HepG2 (cell line): Measurements from ENCODE around the gene SLC12A1. TPM values are rescaled to one million over a fixed set of nuclear protein-coding genes. Genes with fewer than 3 reads are reported as not detected.

Experiments used
- ATAC-seq: fragments of 200-7000 bp; cut with Tn5 transposase; 3 replicates; pipeline ENCODE4 v1.9.1; 2020; ENCODE audit warnings: mild to moderate bottlenecking, moderate library complexity
- BruUV-seq: library from RNA; stranded (reverse); fragments of 400-500 nt; replicated peaks from 2 replicates; lab custom pipeline; 2021; lab: Mats Ljungman, UMichigan
- CTCF ChIA-PET: fragments of 300-600 bp; formaldehyde crosslinking; extraction: SDS; loops from one replicate; lab custom pipeline; 2021; ENCODE audit warnings: low total read pairs, inconsistent platforms, low intra/inter-chr PET ratio; lab: Yijun Ruan, JAX
- POLR2A ChIA-PET: fragments of 350-600 bp; sonication (Branson Sonifier 250); formaldehyde crosslinking; loops from one replicate; lab custom pipeline; 2020; ENCODE audit warnings: antibody characterized with exemption, inconsistent platforms; lab: Yijun Ruan, JAX
- DNase-seq: peaks from one replicate; pipeline ENCODE4 v3.0.0-alpha.2; 2015; ENCODE audit warnings: low spot score
- FAIRE-seq: peaks from 3 replicates; lab custom pipeline; 2011; peaks lifted over from hg19 to GRCh38; lab: Jason Lieb, UNC
- H2AFZ ChIP-seq: one replicate; pipeline ENCODE4 v1.6.1; 2011; ENCODE audit warnings: low read length, inconsistent platforms
- H3K27ac ChIP-seq: fragments of 300-600 bp; 3 replicates; pipeline ENCODE4 v1.8.0; 2011; ENCODE audit warnings: mixed run types, mild to moderate bottlenecking, mixed read lengths, low read length, inconsistent platforms; ENCODE audit not compliant: insufficient read depth; ENCODE audit errors: extremely low read length
- H3K27me3 ChIP-seq, 2 experiments: fragments of 200-600 bp in 1 of 2; 2 replicates in 1 of 2; 3 replicates in 1 of 2; pipeline versions ENCODE4 v1.6.0 to v1.8.0; 2011; ENCODE audit warnings: low read length in 2 of 2, mild to moderate bottlenecking in 2 of 2, moderate library complexity in 2 of 2, inconsistent platforms in 1 of 2; ENCODE audit not compliant: insufficient read depth in 2 of 2, control insufficient read depth in 1 of 2
- H3K36me3 ChIP-seq, 2 experiments: fragments of 200-600 bp in 1 of 2; replicated peaks in 1 of 2; 2 replicates in 1 of 2; 3 replicates in 1 of 2; pipeline versions ENCODE4 v1.5.1 to v1.8.0; 2011; ENCODE audit warnings: low read length in 2 of 2, inconsistent platforms in 1 of 2; ENCODE audit not compliant: insufficient read depth in 2 of 2, control insufficient read depth in 1 of 2
- H3K4me1 ChIP-seq: 2 replicates; pipeline ENCODE4 v1.5.1; 2012; ENCODE audit warnings: low read length, inconsistent platforms; ENCODE audit not compliant: insufficient read depth
- H3K4me2 ChIP-seq: 2 replicates; pipeline ENCODE4 v1.6.0; 2011; ENCODE audit warnings: low read depth, low read length, inconsistent platforms
- H3K4me3 ChIP-seq, 3 experiments: fragments of 200-600 bp in 1 of 3; sonication (generic), shearing (Covaris generic) in 1 of 3; replicated peaks in 1 of 3; 2 replicates each; pipeline ENCODE4 v1.5.1; 2011 to 2016; ENCODE audit warnings: low read length in 3 of 3, inconsistent platforms in 2 of 3, low read depth in 2 of 3, mild to moderate bottlenecking in 2 of 3, control low read depth in 1 of 3, mixed read lengths in 1 of 3; ENCODE audit not compliant: insufficient read depth in 1 of 3
- H3K79me2 ChIP-seq: one replicate; pipeline ENCODE4 v1.6.1; 2011; ENCODE audit warnings: low read length, inconsistent platforms; ENCODE audit not compliant: insufficient read depth
- H3K9ac ChIP-seq: 2 replicates; pipeline ENCODE4 v1.6.0; 2011; ENCODE audit warnings: mild to moderate bottlenecking, low read depth, low read length, inconsistent platforms; ENCODE audit not compliant: insufficient read depth
- H3K9me3 ChIP-seq: 2 replicates; pipeline ENCODE4 v1.5.1; 2012; ENCODE audit warnings: mild to moderate bottlenecking, low read length
- H4K20me1 ChIP-seq: 2 replicates; pipeline ENCODE4 v1.6.0; 2011; ENCODE audit warnings: inconsistent platforms, mild to moderate bottlenecking, low read length, moderate library complexity; ENCODE audit not compliant: insufficient read depth
- KAT8 ChIP-seq: IDR thresholded peaks from 2 replicates; pipeline ENCODE4 v1.6.1; 2016; ENCODE audit warnings: missing genetic modification reagents, missing compliant biosample characterization
- KLF15 ChIP-seq: sonication (generic); formaldehyde crosslinking; IDR thresholded peaks from 2 replicates; pipeline ENCODE4 v1.8.1; 2023; ENCODE audit warnings: borderline replicate concordance, mild to moderate bottlenecking, inconsistent platforms, missing genetic modification reagents, mixed read lengths
- KLF9 ChIP-seq: IDR thresholded peaks from 2 replicates; pipeline ENCODE4 v1.6.1; 2016; ENCODE audit warnings: low read depth
- MEIS1 ChIP-seq: sonication (generic); formaldehyde crosslinking; IDR thresholded peaks from 2 replicates; pipeline ENCODE4 v1.9.0; 2021; ENCODE audit warnings: mild to moderate bottlenecking, missing genetic modification reagents, moderate library complexity, borderline replicate concordance
- NCOA1 ChIP-seq: sonication (generic); formaldehyde crosslinking; IDR thresholded peaks from 2 replicates; pipeline ENCODE4 v1.9.0; 2021; ENCODE audit warnings: missing genetic modification reagents
- PBX3 ChIP-seq: sonication (generic); formaldehyde crosslinking; IDR thresholded peaks from 2 replicates; pipeline ENCODE4 v1.8.1; 2023; ENCODE audit warnings: missing genetic modification reagents, inconsistent platforms, borderline replicate concordance
- PRPF4 ChIP-seq: fragments of 200-400 bp; formaldehyde crosslinking; IDR thresholded peaks from 2 replicates; pipeline ENCODE4 v1.6.1; 2016; ENCODE audit warnings: low read length, low read depth; ENCODE audit not compliant: poor library complexity, severe bottlenecking
- PTBP1 ChIP-seq: fragments of 200-400 bp; formaldehyde crosslinking; IDR thresholded peaks from 2 replicates; pipeline ENCODE4 v1.6.1; 2018; ENCODE audit warnings: low read length, low read depth; ENCODE audit not compliant: poor library complexity, severe bottlenecking
- RORA ChIP-seq: sonication (generic); formaldehyde crosslinking; IDR thresholded peaks from 2 replicates; pipeline ENCODE4 v1.5.0; 2020; ENCODE audit warnings: mild to moderate bottlenecking, missing genetic modification reagents, moderate library complexity
- SAP130 ChIP-seq: IDR thresholded peaks from 2 replicates; pipeline ENCODE4 v1.6.1; 2016; ENCODE audit warnings: low read depth
- TBP ChIP-seq: sonication (generic); formaldehyde crosslinking; IDR thresholded peaks from 2 replicates; pipeline ENCODE4 v1.5.0; 2020; ENCODE audit warnings: missing genetic modification reagents
- ZNF101 ChIP-seq: sonication (generic); formaldehyde crosslinking; IDR thresholded peaks from 2 replicates; pipeline ENCODE4 v1.4.0; 2020; ENCODE audit warnings: mild to moderate bottlenecking, low read depth, missing genetic modification reagents, borderline replicate concordance
- ZNF18 ChIP-seq: sonication (generic); formaldehyde crosslinking; IDR thresholded peaks from 2 replicates; pipeline ENCODE4 v1.8.0; 2022; ENCODE audit warnings: mild to moderate bottlenecking, missing genetic modification reagents; ENCODE audit not compliant: insufficient replicate concordance
- ZNF3 ChIP-seq: IDR thresholded peaks from 2 replicates; pipeline ENCODE4 v1.7.0; 2017; ENCODE audit warnings: inconsistent platforms
- ZNF383 ChIP-seq: sonication (generic); formaldehyde crosslinking; IDR thresholded peaks from 2 replicates; pipeline ENCODE4 v1.4.0; 2020; ENCODE audit warnings: missing genetic modification reagents, mild to moderate bottlenecking, borderline replicate concordance
- ZNF552 ChIP-seq: sonication (generic); formaldehyde crosslinking; IDR thresholded peaks from 2 replicates; pipeline ENCODE4 v1.9.0; 2022; ENCODE audit warnings: missing genetic modification reagents, mild to moderate bottlenecking, borderline replicate concordance
- ZNF577 ChIP-seq: sonication (generic); formaldehyde crosslinking; IDR thresholded peaks from 2 replicates; pipeline ENCODE4 v1.4.0; 2020; ENCODE audit warnings: mild to moderate bottlenecking, low read depth, missing genetic modification reagents, borderline replicate concordance
- WGBS: methylation state at CpG from one replicate; pipeline ENCODE4 v1.1.6; 2017; ENCODE audit warnings: low lambda C conversion rate; 5-methylcytosine and 5-hydroxymethylcytosine counted together
- in situ Hi-C: cut with HindIII; loops from 2 replicates; pipeline ENCODE4 v1.10.0; 2017; ENCODE audit warnings: low pct_unique_long_range_greater_than_20kb; ENCODE audit not compliant: extremely low pct_ligation_motif_present
- intact Hi-C: fragments of 100-400 bp; cut with micrococcal nuclease; formaldehyde crosslinking; loops from one replicate; pipeline ENCODE4 v1.10.0; 2022; ENCODE audit not compliant: unreplicated experiment
- polyA plus RNA-seq, 8 experiments: library from polyadenylated mRNA; depleted of rRNA in 3 of 8; stranded (reverse) in 7 of 8; unstranded in 1 of 8; fragments of >200 nt; fragmentation: Illumina TruSeq in 4 of 8; extraction: Trizol in 4 of 8; gene quantifications; 2 replicates each; pipeline versions ENCODE4 v1.2.1 to v1.2.3, GENCODE V29; 2011 to 2016; ENCODE audit warnings: low read depth in 4 of 8, missing spikeins in 1 of 8, mixed read lengths in 1 of 8; ENCODE audit not compliant: insufficient read depth in 1 of 8
- total RNA-seq, 5 experiments: library from RNA; depleted of rRNA; stranded (reverse); fragments of >200 nt; fragmentation: Illumina TruSeq; extraction: Trizol; gene quantifications; 2 replicates each; pipeline ENCODE4 v1.2.3, GENCODE V29; 2016; ENCODE audit warnings: low read depth in 1 of 5
- TF ChIP-seq, protein P1 (sequence below): sonication (generic); IDR thresholded peaks from 2 replicates; pipeline ENCODE4 v1.6.1; 2016; ENCODE audit warnings: low read depth, borderline replicate concordance
- TF ChIP-seq, protein P2 (sequence below): sonication (generic); formaldehyde crosslinking; IDR thresholded peaks from 2 replicates; pipeline ENCODE4 v1.8.0; 2022; ENCODE audit warnings: missing genetic modification reagents, low read depth, mild to moderate bottlenecking, borderline replicate concordance

The SLC12A1 gene
- total and polyA plus RNA-seq, 2 of the 13 experiments (the other 11 are each of a cell fraction or from before 2014, with no cell fraction given), result not detected

DNA sequence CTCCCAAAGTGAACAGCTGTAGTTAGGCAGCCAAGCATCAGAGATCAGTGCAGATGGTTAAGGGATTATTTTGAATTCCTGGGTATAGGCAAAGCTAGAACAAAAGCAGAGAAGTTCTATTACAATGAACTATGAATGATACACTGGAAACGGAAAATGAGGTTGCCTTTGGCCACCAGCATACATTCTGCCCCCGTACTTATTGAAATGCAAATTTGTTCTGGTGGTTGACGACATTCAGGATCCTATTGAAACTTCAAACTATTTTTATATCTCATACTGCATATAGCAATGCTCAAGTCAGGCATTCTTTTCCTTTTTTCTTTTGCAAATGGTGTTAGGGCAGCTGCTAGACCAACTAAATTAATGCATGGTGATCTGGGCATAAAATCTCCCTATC lies 61.7 kb downstream of the SLC12A1 start:
- Histone ChIP-seq H4K20me1 (no peaks in the 10 kb centered on the region), H2AFZ (no peak overlapping the region), H3K27ac (no peak overlapping the region), H3K9ac (no peak overlapping the region), H3K9me3 (no peaks in the 10 kb centered on the region), H3K4me1 (no peaks in the 10 kb centered on the region), H3K79me2 (no peaks in the 10 kb centered on the region), H3K36me3 (no peaks in the 10 kb centered on the region), H3K4me2 (no peak overlapping the region), H3K27me3 (peaks cover 0 to 7% of the 10 kb centered on the region in 2 experiments; a peak in 1 of 5 replicates), H3K4me3 (no peak overlapping the region)
- ChIA-PET POLR2A (no interaction called here), CTCF (no interaction called here)
- no TSS peak for BruUV-seq
- DNase-seq (no peak), FAIRE-seq (no peak), ATAC-seq (no peak)
- intact Hi-C loops, result no loop called here
- no peak for TF ChIP-seq ZNF383 (CRISPR knock-in tag)
- TF ChIP-seq, protein P1, sequence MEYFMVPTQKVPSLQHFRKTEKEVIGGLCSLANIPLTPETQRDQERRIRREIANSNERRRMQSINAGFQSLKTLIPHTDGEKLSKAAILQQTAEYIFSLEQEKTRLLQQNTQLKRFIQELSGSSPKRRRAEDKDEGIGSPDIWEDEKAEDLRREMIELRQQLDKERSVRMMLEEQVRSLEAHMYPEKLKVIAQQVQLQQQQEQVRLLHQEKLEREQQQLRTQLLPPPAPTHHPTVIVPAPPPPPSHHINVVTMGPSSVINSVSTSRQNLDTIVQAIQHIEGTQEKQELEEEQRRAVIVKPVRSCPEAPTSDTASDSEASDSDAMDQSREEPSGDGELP, result no peak
- TF ChIP-seq KAT8 (CRISPR knock-in tag), result no peak
- no peak for TF ChIP-seq KLF15 (CRISPR knock-in tag)
- no peak for TF ChIP-seq RORA (CRISPR knock-in tag)
- no peak for TF ChIP-seq ZNF552 (CRISPR knock-in tag)
- no peak for TF ChIP-seq ZNF577
- no peak for TF ChIP-seq TBP
- no peak for TF ChIP-seq NCOA1 (CRISPR knock-in tag)
- TF ChIP-seq PBX3, result no peak
- no peak for TF ChIP-seq PRPF4
- TF ChIP-seq ZNF101 (CRISPR knock-in tag), result no peak
- TF ChIP-seq, protein P2, sequence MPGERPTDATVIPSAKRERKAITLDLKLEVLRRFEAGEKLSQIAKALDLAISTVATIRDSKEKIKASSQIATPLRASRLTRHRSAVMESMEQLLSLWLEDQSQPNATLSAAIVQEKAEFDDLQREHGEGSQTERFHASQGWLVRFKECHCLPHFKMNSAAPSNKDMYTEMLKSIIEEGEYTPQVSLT, result no peak
- no peak for TF ChIP-seq PTBP1
- no peak for TF ChIP-seq KLF9
- TF ChIP-seq SAP130 (CRISPR knock-in tag), result no peak
- no peak for TF ChIP-seq ZNF18 (CRISPR knock-in tag)
- TF ChIP-seq MEIS1 (CRISPR knock-in tag), result no peak
- TF ChIP-seq ZNF3, result no peak
- 7% methylated on average over 3 of the region's 3 CpGs for WGBS
- in situ Hi-C loops, result no loop called here
